WERI-Rb-1 (cell line): ENCODE results near the gene ANKRD13A.

Source experiments
- DNase-seq: peaks from one replicate; pipeline ENCODE4 v3.0.0-alpha.2; 2020
- H3K27ac ChIP-seq: fragments of 250-450 bp; sonication (Bioruptor Pico); 2 replicates; pipeline ENCODE4 v1.5.1; 2020; ENCODE audit warnings: mild to moderate bottlenecking, moderate library complexity
- H3K27me3 ChIP-seq: fragments of 250-450 bp; sonication (Bioruptor Pico); 2 replicates; pipeline ENCODE4 v1.5.1; 2021; ENCODE audit warnings: mild to moderate bottlenecking, low read depth, moderate library complexity; ENCODE audit not compliant: insufficient read depth, severe bottlenecking
- H3K36me3 ChIP-seq: fragments of 250-450 bp; sonication (Bioruptor Pico); 2 replicates; pipeline ENCODE4 v1.5.1; 2020; ENCODE audit warnings: mild to moderate bottlenecking, moderate library complexity
- H3K4me3 ChIP-seq: 2 replicates; pipeline ENCODE4 v1.5.1; 2011; ENCODE audit warnings: low read depth, mild to moderate bottlenecking, control low read depth, low read length
- H3K9me3 ChIP-seq: fragments of 250-450 bp; sonication (Bioruptor Pico); 2 replicates; pipeline ENCODE4 v1.5.1; 2021; ENCODE audit warnings: mild to moderate bottlenecking, moderate library complexity; ENCODE audit not compliant: severe bottlenecking
- CTCF ChIP-seq: IDR thresholded peaks from 2 replicates; pipeline ENCODE4 v1.5.1; 2011; ENCODE audit warnings: low read depth, mild to moderate bottlenecking, control low read depth, inconsistent platforms, low read length

The ANKRD13A gene

DNA sequence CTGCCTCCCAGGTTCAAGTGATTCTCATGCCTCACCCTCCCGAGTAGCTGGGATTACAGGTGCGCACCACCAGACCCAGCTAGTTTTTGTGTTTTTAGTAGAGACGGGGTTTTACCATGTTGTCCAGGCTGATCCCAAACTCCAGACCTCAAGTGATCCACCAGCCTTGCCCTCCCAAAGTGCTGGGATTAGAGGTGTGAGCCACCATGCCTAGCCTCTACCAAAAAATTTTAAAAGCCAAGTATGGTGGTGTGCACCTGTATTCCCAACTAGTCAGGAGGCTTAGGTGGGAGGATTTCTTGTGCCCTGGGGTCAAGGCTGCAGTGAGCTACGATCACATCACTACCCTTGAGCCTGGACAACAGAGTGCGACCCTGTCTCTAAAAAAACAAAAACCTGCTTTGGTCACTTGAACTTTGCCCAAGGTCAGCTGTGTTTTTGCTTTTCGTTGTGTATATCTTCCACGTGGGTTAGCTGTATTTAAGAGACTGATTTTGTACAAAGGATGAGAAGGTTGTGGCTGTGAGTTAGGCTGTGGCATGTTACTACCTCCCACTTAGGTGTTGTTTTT is 36.4 kb downstream of the ANKRD13A start:
- Histone ChIP-seq H3K27ac (no peak overlapping the region), H3K9me3 (no peaks in the 10 kb centered on the region), H3K36me3 (peaks cover 56% of the 10 kb centered on the region), H3K4me3 (no peak overlapping the region), H3K27me3 (no peaks in the 10 kb centered on the region)
- no peak for TF ChIP-seq CTCF
- DNase-seq, result no peak

- no peak overlapping the region for H3K27ac ChIP-seq
- TF ChIP-seq CTCF, result no peak
- no peaks in the 10 kb centered on the region for H3K27me3 ChIP-seq
- H3K36me3 ChIP-seq, result peaks cover 54% of the 10 kb centered on the region
- H3K9me3 ChIP-seq, result no peaks in the 10 kb centered on the region
- no peak overlapping the region for H3K4me3 ChIP-seq
- DNase-seq, result no peak
Observed at GRCh38 chr12:110037315-110037714, 38.1 kb downstream of the ANKRD13A start.

DNA sequence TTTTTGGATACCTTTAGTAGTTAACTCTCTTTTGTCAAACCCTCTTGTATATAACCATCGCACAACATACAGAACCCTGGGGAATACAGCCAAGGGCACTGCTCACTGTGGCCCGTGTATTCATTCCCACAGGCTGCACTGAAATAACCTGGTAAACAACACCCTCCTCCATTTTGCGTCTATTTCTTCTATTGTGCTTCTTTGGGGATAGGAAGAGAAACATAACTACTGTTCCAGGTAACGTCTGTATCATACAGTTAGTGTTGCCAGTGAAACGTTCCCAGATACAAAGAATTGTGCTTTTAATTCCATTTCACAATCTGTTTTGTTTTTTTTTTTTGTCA is 39.5 kb downstream of the ANKRD13A start:
- H3K9me3 ChIP-seq, result no peaks in the 10 kb centered on the region
- no peaks in the 10 kb centered on the region for H3K27me3 ChIP-seq
- no peak overlapping the region for H3K4me3 ChIP-seq
- H3K36me3 ChIP-seq, result peaks cover 46% of the 10 kb centered on the region
- H3K27ac ChIP-seq, result no peak overlapping the region
- DNase-seq, result no peak
- TF ChIP-seq CTCF, result no peak

DNA sequence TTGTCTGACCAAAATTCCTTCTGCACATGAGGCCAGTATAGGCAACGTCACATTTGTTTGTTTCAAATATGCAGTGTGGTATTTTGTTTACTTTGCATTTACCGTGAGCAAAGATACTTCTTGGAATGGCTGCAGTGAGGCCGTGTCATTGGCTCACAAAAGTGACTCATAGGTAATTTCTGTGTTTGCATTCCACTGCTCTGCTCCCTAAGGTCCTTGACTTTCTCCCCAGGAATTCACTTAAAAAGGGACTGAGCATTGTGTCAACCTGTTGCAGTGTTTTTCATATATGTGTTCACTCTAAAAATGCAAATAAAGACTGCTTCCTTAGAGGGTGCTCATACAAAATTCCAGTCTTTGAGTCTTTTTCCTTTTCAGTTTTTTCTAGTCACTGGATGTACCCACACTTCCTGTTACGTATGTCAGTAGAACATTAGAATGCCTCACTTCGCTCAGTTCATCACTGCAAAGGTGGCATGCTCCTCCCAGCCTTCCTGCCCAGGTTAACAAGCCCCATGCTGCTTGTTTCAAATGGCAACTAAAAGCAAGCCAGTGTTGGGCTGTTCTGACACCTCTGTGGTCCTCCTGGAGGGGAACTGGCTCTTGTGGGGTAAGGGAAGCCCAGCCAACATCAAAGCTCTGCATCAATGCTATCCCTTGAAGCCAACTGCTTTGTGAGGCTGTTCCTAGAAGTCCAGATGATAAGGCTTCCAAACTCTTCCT is 40.0 kb downstream of the ANKRD13A start:
- TF ChIP-seq CTCF, result no peak
- no peak overlapping the region for H3K27ac ChIP-seq
- H3K9me3 ChIP-seq, result no peaks in the 10 kb centered on the region
- H3K36me3 ChIP-seq, result peaks cover 41% of the 10 kb centered on the region
- DNase-seq, result no peak
- H3K4me3 ChIP-seq, result no peak overlapping the region
- no peaks in the 10 kb centered on the region for H3K27me3 ChIP-seq

DNA sequence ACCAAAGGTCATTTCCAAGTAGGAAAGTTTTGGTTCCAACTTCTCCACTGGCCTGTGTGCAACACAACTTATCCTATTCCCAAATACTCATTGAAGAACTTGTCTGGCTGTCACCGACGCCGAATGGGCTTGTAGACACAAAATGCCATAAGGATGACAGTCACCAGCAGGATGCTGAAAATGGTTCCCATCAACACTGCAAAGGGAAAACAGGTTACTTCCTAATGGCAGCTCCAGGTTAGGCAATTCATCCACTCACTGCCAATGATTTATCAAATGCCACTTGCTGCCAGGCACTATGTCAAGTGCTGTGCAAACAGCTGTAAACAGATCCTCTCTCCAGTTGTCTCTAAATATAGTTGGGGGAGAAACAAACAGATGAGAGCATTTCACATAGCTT is 43.0 kb downstream of the ANKRD13A start:
- no peak for DNase-seq

More for the DNA sequence above, 43.0 kb downstream of the ANKRD13A start:
- no peaks in the 10 kb centered on the region for H3K27me3 ChIP-seq
- H3K27ac ChIP-seq, result no peak overlapping the region
- no peaks in the 10 kb centered on the region for H3K9me3 ChIP-seq
- TF ChIP-seq CTCF, result no peak
- H3K4me3 ChIP-seq, result no peak overlapping the region
- peaks cover 21% of the 10 kb centered on the region for H3K36me3 ChIP-seq
